NCI-H2227 (cell line): ENCODE data around the gene TRAIP.
A peak's percentile ranks its signal among the peaks of the same experiment; 100 is the strongest.
"Not testable (repeated sequence)": the region's sequence is repeated elsewhere in the genome, so short reads cannot be mapped to it uniquely, and the experiment has no call there.

ENCODE experiments used
- DNase-seq: peaks from one replicate; lab custom pipeline; 2025; ENCODE audit not compliant: unreplicated experiment; lab: John Stamatoyannopoulos, UW

TRAIP gene

GRCh38 chr3:49826016-49826415, 30.3 kb downstream of the TRAIP start:
- DNase-seq = no peak

GRCh38 chr3:49823131-49823530, 33.2 kb downstream of the TRAIP start:
- not testable (repeated sequence) for DNase-seq

GRCh38 chr3:49813497-49814174, 42.7 kb downstream of the TRAIP start, which contains the start of gene UBA7:
TSS of gene UBA7 (minus strand) at chr3:49813953. CDS start at chr3:49813787, 166 bp downstream.
- DNase-seq = no peak

- no peak for DNase-seq
Observed at GRCh38 chr3:49812916-49813496, 43.4 kb downstream of the TRAIP start.

- no peak for DNase-seq
Observed at GRCh38 chr3:49807431-49808114, 48.8 kb downstream of the TRAIP start.

GRCh38 chr3:49806850-49807249, 49.5 kb downstream of the TRAIP start:
- DNase-seq = no peak

GRCh38 chr3:49805897-49806701, 50.3 kb downstream of the TRAIP start:
- no peak for DNase-seq

- no peak for DNase-seq
Observed at GRCh38 chr3:49805367-49805782, 51.0 kb downstream of the TRAIP start.

- DNase-seq = no peak
Observed at GRCh38 chr3:49804141-49805041, 52.0 kb downstream of the TRAIP start.

- peak; percentile 59 for DNase-seq
Observed at GRCh38 chr3:49803465-49804140, 52.8 kb downstream of the TRAIP start.

GRCh38 chr3:49802719-49803464, 53.5 kb downstream of the TRAIP start, which contains the start of gene INKA1:
TSS of gene INKA1 (plus strand) at chr3:49803261. CDS start at chr3:49803393, 132 bp downstream.
- peak; percentile 90 for DNase-seq

- DNase-seq = no peak
Observed at GRCh38 chr3:49801160-49801559, 55.2 kb downstream of the TRAIP start.

- no peak for DNase-seq
Observed at GRCh38 chr3:49799761-49800160, 56.6 kb downstream of the TRAIP start, which contains the start of gene CDHR4. TSS of gene CDHR4 (minus strand) at chr3:49799873. CDS start at chr3:49799812, 61 bp downstream.

GRCh38 chr3:49799105-49799504, 57.3 kb downstream of the TRAIP start:
- no peak for DNase-seq

GRCh38 chr3:49794926-49795905, 61.1 kb downstream of the TRAIP start:
- no peak for DNase-seq

- DNase-seq = no peak
Observed at GRCh38 chr3:49794431-49794830, 61.9 kb downstream of the TRAIP start.

GRCh38 chr3:49793486-49794085, 62.8 kb downstream of the TRAIP start:
- no peak for DNase-seq
